ENCODE results near the gene MYMX.

DNA sequence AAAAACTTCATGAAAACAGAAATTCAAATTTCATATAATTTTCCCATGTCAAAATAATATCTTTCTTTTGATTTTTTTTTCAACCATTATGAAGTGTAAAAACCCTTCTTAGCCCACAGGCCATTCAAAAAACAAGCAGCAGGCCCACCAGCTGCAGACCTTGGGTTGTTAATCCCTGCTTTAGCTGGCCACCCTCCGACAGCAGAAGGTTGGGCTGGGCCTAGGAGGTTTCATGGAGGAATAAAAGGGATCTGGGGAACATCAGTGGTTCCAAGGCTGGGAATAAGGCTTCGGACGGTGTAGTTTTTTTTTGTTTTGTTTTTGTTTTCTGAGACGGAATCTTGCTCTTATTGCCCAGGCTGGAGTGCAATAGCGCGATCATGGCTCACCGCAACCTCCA lies 26.6 kb downstream of the MYMX start:
- TF ChIP-seq SMC3 (IDR thresholded peaks at IDR 0.05; ENCODE audit: low read depth, low read length) (no peak), CTCF (conservative IDR thresholded peaks at IDR 0.05; ENCODE audit: low read depth, low read length) (no peak), MAFK (IDR thresholded peaks at IDR 0.05; ENCODE audit: low read depth, low read length) (no peak)

Measured in IMR-90 (cell line).